HG03064 (cell line): ENCODE results near the gene ZNF785.
"Not testable (repeated sequence)": the region's sequence is repeated elsewhere in the genome, so short reads cannot be mapped to it uniquely, and the experiment has no call there.

Experiments used
- ATAC-seq: cut with Tn5 transposase; IDR thresholded peaks from one replicate; pipeline ENCODE4 v1.9.1; 2021; ENCODE audit warnings: low read depth; ENCODE audit not compliant: unreplicated experiment

ZNF785 gene

DNA sequence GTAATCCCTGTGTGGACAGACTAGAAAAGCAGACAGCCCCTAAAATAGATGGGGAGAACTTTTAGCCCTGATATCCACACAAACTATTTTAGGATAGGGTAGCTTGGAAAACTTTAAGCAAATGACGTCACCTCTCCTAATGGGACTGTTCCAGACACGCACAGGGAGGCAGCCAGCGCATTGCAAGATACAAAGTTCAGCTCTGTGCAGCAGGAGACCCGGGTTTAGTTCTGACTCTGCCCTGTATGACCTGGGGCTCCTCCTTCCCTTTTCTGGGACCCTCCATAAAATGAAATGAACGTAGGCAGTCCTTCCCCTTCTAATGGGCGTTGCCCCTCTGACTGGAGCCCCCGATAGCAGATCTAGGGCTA is 18.4 kb upstream of the ZNF785 start:
- no peak for ATAC-seq

DNA sequence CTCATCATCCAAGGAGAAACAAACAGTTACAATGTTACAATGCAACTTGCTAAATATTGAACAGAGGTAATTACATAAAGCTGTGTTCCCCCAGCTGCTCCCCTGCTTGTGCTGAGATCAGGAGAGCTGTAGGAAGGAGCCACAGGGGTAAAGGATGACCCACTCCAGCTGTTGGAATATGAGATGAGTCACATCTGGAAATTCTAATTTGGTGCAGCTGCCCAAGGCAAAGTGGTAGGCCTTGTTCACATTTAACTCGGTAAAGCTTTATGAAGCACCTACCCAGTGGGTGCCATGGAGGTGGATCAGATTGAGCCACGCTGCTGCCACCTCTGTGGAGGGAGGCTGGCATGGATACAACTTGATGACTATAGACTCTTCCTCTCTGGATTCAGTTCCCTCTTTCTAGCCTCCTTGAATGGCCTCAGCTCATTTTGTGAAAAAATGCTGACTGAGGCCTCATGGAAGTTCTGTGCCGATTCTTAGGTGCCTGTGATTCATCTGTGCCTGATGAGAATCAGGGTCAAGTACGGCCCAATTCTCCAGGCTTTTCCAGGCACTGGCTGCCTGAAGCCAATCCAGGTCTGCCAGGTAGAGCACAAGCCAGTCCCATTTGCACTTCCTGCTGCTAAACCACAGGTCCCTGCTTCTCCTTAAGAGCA is 17.2 kb upstream of the ZNF785 start:
- no peak for ATAC-seq

DNA sequence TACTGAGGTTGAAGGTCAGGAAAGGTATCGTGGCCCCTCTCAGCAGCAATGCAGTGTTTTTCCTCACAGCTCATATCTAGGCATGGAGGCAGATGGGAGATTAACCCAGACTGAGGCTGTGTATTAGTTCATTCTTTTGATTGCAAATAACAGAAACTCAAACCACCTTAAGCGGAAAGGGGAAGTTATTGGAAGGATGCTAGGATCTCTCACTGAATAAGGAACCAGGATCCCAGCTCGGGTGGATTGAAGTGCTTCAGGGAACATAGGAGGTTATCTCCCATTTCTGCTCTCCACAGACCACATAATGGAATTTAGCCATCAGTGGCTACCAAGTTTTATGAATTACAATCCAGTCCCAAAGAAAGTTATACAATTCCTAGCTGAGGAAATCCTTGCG is 16.5 kb upstream of the ZNF785 start:
- no peak for ATAC-seq

DNA sequence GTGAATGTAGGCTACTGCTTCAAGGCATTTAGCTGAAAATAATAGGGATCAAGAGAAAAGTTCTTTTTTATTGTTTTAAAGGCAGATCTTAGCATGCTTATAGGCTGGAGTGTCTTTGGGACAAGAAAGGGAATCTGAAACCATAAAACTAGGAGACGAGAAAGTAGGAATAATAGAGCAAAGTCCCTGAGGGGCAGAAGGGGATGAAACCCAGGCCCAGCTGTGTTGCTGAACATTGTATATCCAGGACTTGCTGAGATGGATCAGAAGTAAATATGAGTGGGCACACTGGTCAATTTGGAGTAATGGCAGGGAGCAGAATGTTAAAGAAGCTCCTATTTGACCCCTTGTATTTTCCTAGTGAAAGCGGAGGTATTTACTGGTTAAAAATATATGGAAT is 15.4 kb upstream of the ZNF785 start:
- ATAC-seq, result no peak

DNA sequence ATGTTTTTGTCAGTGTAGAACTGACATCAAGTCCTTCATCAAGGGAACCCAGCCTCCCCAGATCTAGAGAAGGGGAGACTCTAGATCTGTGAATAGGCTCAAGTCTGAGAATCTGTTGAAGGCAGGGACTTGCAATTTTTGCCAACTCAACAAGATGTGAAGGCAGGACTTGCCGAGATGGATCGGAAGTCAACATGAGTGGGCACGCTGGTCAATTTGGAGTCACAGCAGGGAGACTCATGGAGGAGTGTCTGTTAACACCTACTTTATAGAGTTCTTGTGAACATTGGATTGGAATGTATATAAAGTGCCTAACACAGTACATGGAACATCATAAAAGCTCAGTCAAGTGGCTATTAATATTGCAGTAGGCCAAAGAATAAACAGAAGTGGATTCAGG is 14.7 kb upstream of the ZNF785 start:
- no peak for ATAC-seq

DNA sequence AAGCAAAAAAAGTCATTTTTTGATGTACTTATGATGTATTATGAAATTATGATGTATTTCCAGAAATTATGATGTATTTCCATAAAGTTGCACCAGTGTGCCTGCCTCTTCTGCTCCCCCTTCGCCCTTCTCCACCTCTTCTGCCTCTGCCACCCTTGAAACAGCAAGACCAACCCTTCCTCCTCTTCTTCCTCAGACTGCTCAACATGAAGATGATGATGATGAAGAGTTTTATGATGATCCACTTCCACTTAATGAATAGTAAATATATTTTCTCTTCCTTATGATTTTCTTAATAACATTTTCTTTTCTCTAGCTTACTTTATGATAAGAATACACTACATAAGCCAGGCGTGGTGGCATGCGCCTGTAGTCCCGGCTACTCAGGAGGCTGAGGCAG is 7.4 kb upstream of the ZNF785 start:
- ATAC-seq, result no peak

DNA sequence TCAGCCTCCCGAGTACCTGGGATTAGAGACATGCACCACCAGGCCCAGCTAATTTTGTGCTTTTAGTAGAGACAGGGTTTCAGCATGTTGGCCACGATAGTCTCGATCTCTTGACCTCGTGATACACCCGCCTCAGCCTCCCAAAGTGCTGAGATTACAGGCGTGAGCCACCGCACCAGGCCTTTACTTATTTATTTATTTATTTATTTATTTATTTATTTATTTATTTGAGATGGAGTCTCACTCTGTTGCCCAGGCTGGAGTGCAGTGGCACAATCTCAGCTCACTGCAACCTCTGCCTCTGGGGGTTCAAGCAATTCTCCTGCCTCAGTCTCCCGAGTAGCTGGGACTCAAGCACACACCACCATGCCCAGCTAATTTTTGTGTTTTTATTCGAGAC is 5.4 kb upstream of the ZNF785 start:
- ATAC-seq, result not testable (repeated sequence)

DNA sequence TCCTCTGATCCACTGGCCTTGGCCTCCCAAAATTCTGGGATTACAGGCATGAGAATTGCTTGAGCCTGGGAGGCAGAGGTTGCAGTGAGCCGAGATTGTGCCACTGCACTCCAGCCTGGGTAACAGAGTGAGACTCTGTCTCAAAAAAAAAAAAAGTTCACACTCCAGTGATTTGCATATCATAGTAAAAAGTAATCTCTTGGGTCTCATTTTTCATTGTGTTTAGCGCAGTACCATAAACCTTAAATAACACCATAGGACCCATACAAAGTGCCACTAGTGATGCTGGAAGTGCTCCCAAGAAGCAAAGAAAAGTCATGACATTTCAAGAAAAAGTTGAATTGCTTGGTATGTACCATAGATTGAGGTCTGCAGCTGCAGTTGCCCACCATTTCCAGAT is 4.1 kb upstream of the ZNF785 start:
- not testable (repeated sequence) for ATAC-seq

DNA sequence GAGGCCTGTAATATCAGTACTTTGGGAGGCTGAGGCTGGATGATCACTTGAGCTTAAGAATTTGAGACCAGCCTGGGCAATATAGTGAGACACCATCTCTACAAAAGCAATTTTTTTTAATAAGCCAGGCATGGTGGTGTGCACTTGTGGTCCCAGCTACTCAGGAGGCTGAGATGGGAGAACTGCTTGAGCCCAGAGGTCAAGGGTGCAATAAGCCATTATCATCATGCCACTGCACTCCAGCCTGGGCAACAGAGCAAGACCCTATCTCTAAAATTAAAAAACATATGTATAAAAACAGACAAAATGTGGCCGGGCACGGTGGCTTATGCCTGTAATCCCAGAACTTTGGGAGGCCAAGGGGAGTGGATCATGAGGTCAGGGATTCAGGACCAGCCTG is 3.2 kb upstream of the ZNF785 start:
- no peak for ATAC-seq

DNA sequence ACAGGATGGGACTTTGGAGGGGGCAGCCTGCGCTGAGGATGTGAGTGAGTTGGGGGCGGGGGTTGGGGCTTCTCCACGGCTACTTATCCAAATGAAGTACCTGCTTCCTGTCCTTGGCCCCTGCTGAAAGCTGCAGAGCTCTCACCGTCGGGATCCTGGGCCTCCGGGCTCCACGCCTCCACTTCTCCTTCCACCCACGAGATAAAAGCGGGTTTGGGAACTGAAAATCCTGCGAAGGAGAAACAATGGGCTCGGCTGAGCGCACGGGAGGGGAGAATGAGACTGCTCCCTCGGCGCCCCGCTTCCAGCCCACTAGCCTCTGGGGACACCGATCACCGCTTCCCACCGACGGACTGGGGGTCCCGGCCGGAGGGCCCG is 486 bp downstream of the ZNF785 start:
- ATAC-seq, result peak; percentile 26

DNA sequence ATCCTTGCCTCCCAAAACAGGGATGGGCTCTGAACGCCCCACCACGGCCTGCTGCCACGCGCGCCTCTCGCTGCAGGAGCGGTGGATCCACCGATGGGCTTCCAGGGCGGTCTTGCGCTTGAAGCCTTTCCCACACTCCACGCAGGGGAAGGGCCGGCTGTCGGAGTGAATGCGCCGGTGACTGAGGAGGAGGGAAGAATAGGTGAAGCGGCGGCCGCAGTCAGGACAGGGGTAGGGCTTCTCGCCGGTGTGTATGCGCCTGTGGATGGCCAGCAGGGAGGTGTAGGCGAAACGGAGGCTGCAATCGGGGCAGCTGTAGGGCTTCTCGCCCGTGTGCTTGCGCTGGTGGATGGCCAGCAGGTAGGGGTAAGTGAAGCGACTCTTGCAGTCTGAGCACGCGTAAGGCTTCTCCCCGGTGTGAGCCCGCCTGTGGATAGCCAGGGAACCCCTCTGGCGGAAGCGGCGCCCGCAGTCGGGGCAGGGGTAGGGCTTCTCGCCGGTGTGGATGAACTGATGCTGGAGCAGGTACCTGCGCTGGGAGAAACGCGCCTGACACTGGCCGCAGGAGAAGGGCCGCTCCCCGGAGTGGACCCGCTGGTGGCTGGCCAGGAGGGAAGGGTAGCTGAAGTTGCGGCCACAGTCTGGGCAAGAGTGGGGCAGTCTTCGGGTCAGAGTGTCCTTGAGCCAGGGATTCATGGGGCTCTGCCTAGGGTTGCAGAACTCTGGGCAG is 2.7 kb downstream of the ZNF785 start:
- no peak for ATAC-seq

DNA sequence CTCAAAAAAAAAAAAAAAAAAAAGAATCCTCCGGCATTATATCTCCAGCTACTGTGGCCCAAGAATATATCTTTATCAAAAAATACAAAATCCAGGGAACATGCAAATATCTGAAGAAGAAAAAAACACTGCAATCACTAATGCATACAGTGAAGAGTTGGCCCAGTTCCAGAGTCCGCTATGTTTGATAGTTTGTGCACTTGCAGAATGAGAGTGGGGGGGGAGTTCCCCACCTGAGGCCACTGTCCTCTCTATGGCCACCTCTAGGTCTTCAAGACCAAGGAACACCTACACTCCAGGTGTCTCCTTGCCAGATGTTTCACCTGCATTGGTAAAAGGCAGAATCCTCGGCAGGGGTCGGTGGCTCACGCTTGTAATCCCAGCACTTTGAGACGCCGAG is 4.0 kb downstream of the ZNF785 start:
- no peak for ATAC-seq

DNA sequence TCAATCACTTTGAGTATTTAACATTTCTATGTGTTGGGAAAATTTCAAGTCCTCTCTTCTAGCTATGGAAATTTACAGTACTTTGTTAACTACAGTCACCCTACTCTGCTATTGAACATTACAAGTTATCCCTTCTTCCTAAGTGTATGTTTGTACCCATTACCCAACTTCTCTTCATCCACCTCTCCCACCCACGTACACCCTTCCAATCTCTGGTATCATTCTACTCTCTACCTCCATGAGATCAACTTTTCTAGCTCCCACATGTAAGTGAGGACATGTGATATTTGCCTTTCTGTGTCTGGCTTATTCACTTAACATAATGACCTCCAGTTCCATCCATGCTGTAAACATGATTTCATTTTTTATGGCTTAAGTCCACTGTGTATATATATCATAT is 10.8 kb downstream of the ZNF785 start:
- ATAC-seq, result no peak

DNA sequence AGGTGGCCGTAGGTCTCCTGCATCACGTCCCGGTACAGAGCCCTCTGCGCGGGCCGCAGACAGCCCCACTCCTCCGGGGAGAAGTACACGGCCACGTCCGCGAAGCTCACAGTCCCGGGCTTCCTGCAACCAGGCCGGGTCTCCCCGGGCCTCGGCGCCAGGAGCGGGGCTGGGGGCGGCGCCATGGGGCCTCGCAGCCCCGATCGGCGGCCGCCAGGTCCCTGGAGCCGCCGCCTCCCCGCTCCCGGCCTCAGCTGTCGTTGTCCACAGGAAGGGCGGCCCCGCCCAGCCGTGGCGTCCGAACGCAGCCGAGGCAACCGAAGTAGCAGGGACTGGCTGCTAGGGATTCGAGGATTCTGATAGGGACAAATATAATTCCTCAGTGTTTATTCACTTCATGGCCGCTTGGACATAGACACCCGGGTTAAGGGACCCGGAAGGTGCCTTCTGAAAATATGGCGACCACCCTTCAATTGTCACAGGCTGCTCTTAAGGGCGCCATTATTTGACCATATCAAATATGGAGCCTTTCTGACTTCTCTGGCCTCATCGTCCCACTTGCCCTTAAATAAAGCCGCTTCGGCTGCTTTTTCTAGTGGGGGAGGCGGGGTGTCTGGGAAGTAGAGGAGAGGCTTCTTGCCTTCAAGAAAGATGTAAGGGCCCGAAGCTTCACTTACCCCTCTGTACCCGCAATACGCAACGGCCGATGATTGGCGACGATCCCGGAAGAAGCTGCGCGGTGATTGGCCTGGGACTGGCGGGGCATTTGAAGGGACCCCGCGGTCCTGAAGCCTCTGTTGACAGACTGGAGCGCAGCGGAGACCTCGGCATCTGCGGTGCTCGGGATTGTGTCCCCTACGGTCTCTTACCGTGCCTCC is 13.8 kb downstream of the ZNF785 start, which contains the start of gene ZNF688:
TSS of gene ZNF688 (minus strand) at position 270 of the 878 bp plus-strand sequence. CDS start at position 185, 85 bp downstream.
- peak; percentile 56 for ATAC-seq

DNA sequence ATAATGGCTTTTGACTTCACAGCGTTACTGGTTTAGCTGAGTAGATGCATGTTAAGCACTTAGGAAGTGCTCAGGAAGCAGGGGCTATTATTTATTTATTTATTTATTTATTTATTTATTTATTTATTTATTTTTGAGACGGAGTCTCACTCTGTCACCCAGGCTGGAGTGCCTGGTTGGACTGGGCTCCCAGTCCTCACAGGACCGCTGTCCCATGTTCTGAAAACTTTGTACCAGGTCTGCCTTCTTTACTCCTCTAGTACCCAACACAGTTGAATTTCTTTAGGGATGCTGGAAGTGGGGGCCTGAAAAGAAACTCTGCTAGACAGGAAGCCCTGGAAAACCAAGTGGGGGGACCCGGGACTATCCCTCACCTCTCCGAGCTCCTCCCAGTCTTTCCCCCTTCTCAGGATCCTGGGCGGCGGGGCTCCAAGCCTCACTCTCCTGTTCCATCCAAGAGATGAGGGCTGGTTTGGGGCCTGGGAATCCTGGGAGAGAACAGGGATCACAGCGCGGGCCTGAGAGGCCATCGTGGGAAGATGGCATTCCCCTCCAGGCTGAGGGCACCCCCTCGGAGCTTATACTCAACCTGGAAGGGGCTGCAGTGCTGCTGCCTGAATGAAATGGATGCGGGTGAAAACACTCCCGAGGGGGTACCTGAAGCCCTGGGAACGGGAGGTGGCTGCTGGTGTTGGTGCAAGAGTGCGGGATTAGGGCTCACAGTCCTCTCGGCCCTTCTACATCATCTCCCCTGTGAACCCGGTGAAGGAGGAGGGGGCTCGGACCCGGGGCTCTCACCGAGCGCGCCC is 14.7 kb downstream of the ZNF785 start:
- ATAC-seq, result no peak

DNA sequence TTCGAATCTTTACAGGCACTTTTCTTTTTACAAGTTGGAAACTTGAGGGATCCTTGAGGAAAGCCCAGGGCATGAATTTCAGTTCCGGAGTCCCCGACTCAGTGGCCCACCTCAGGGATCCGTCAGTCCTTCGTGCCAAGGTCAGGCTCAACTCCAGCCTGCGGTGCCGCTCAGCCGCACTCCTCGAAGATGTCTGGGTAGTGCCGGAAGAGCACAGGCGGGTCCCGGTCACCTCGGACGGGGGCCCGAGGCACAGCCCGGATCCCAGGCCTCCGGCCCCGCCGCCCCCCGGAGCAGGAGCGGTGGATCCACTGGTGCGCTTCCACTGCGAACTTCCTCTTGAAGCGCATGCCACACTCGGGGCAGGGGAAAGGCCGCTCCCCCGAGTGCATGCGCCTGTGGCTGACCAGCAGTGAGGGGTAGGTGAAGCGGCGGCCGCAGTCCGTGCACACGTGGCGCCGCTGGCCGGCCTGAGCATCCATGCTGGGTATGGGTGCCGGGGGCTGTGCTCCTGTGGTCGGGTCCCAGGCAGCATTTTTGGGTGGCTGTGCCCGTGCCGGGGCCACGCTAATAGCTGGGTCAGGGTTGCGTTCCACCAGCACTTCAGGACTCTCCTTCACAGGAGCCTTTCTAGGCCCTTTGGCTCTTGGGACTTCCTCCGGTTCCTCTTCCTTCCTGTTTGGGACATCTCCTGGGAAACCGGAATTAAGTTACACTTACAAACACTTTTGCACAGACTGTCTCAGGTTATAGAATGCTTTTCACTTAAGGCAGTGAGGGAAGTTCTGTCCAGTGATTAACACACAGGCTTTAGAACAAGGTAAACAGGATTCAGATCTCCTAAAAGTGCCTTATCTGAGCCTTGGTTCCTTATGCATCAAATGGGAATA is 15.5 kb downstream of the ZNF785 start:
- no peak for ATAC-seq

DNA sequence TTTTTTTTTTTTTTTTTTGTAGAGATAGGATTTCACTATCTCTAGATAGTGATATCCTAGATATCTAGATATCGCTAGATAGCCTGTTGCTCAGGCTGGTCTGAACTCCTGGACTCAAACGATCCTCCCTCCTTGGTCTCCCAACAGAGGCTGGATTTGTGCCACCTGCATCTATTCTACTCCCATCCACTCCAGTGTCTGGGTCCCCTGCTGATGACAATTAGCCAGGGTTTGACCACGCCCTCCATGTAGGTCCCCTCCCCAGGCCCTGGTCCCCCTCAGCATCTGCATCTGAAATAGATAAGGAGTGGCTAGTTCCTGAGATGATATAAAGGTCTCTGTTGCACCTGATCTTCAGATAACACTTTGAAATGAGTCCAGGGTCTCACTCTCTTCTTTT is 16.2 kb downstream of the ZNF785 start:
- ATAC-seq, result no peak

DNA sequence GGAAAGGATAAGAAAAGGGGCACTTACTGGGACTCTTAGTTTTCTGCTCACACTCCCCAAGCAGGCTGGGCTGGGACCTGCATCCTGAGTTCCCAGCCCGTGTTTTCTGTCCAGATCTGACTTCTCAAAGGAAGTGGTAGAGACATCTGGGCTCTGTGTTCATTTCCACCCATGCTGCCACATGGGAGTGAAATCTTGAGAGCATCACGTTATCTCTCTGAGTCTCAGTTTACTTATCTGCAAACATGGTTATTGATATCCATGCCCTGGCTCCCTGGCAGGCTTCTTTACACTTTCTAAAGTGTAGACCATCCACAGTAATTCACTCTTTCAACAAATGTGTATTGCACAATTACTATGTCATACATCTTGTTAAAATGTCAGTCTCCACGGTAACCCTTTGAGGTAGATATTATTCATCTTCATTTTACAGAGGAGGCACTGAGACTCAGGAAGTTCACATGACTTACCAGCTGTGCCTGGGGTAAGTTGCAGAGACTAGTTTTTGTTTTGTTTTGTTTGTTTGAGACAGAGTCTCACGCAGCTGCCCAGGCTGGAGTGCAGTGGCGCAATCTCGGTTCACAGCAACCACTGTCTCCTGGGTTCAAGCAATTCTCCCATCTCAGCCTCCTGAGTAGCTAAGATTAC is 17.4 kb downstream of the ZNF785 start:
- ATAC-seq, result no peak
